SK-N-SH (cell line): ENCODE results near the gene GUCY2F. TPM values are rescaled to one million over a fixed set of nuclear protein-coding genes. Genes with fewer than 3 reads are reported as not detected.

ENCODE experiments used
- CTCF ChIA-PET: fragments of 300-600, 350-600 bp; formaldehyde crosslinking; extraction: SDS; loops from one replicate; lab custom pipeline; 2021; lab: Yijun Ruan, JAX
- POLR2A ChIA-PET: fragments of 350-600 bp; sonication (Branson Sonifier 250); formaldehyde crosslinking; extraction: SDS; loops from one replicate; lab custom pipeline; 2020; ENCODE audit warnings: antibody characterized with exemption, inconsistent platforms; lab: Yijun Ruan, JAX
- DNase-seq: peaks from one replicate; pipeline ENCODE4 v3.0.0; 2012
- H2AFZ ChIP-seq: fragments of 200-600 bp; sonication (generic); 2 replicates; pipeline ENCODE4 v1.8.1; 2016; ENCODE audit warnings: antibody characterized with exemption, mild to moderate bottlenecking, low read depth
- H3F3A ChIP-seq: fragments of 200-600 bp; sonication (generic); replicated peaks from 2 replicates; pipeline ENCODE3; 2016; ENCODE audit warnings: antibody characterized with exemption, mild to moderate bottlenecking; ENCODE audit not compliant: insufficient read depth
- H3K27ac ChIP-seq, 2 experiments: fragments of 200-500 bp in 1 of 2; fragments of 200-600 bp in 1 of 2; sonication (Bioruptor generic) in 1 of 2; sonication (generic), shearing (Covaris generic) in 1 of 2; 2 replicates each; pipeline versions ENCODE4 v1.5.1 to v1.6.1; 2014 to 2016; ENCODE audit warnings: low read depth in 2 of 2, inconsistent platforms in 1 of 2, low read length in 1 of 2, mild to moderate bottlenecking in 1 of 2, mixed read lengths in 1 of 2
- H3K27me3 ChIP-seq: fragments of 200-600 bp; sonication (generic), shearing (Covaris generic); 2 replicates; pipeline ENCODE4 v1.6.1; 2016; ENCODE audit warnings: mixed run types; ENCODE audit not compliant: insufficient read depth
- H3K36me3 ChIP-seq, 2 experiments: fragments of 200-500 bp in 1 of 2; fragments of 200-600 bp in 1 of 2; sonication (Bioruptor generic) in 1 of 2; sonication (generic) in 1 of 2; replicated peaks in 1 of 2; 2 replicates each; pipeline versions ENCODE3 to v1.5.1; 2014 to 2016; ENCODE audit warnings: low read length in 1 of 2, mild to moderate bottlenecking in 1 of 2; ENCODE audit not compliant: insufficient read depth in 2 of 2, control insufficient read depth in 1 of 2
- H3K4me1 ChIP-seq, 2 experiments: fragments of 200-500 bp in 1 of 2; fragments of 200-600 bp in 1 of 2; sonication (Bioruptor generic) in 1 of 2; sonication (generic), shearing (Covaris generic) in 1 of 2; 2 replicates each; pipeline versions ENCODE4 v1.5.1 to v1.6.1; 2014 to 2016; ENCODE audit warnings: low read depth in 1 of 2, low read length in 1 of 2, mixed run types in 1 of 2; ENCODE audit not compliant: insufficient read depth in 2 of 2, control insufficient read depth in 1 of 2
- H3K4me2 ChIP-seq: fragments of 200-600 bp; sonication (generic), shearing (Covaris generic); 2 replicates; pipeline ENCODE4 v1.6.1; 2017; ENCODE audit warnings: mixed run types
- H3K4me3 ChIP-seq, 2 experiments: fragments of 200-500 bp in 1 of 2; fragments of 200-600 bp in 1 of 2; sonication (Bioruptor generic) in 1 of 2; sonication (generic), shearing (Covaris generic) in 1 of 2; 2 replicates each; pipeline versions ENCODE4 v1.5.1 to v1.8.1; 2014 to 2016; ENCODE audit warnings: low read depth in 2 of 2, inconsistent platforms in 1 of 2, low read length in 1 of 2, mild to moderate bottlenecking in 1 of 2, mixed read lengths in 1 of 2, moderate library complexity in 1 of 2
- H3K79me2 ChIP-seq: fragments of 200-600 bp; sonication (generic); 2 replicates; pipeline ENCODE4 v1.8.1; 2017; ENCODE audit warnings: mild to moderate bottlenecking; ENCODE audit not compliant: insufficient read depth
- H3K9ac ChIP-seq: fragments of 200-600 bp; sonication (generic); 2 replicates; pipeline ENCODE4 v1.6.1; 2017; ENCODE audit warnings: mixed run types
- H3K9me2 ChIP-seq: fragments of 200-600 bp; sonication (generic); 2 replicates; pipeline ENCODE4 v1.6.1; 2017; ENCODE audit warnings: mixed run types
- H3K9me3 ChIP-seq: fragments of 200-600 bp; sonication (generic); 2 replicates; pipeline ENCODE4 v1.6.1; 2017; ENCODE audit warnings: mixed run types, mild to moderate bottlenecking, moderate library complexity
- H4K20me1 ChIP-seq: fragments of 200-600 bp; sonication (generic); 2 replicates; pipeline ENCODE4 v1.6.1; 2017; ENCODE audit warnings: mild to moderate bottlenecking, mixed run types; ENCODE audit not compliant: insufficient read depth
- CHD2 ChIP-seq: fragments of 150-350 bp; IDR thresholded peaks from 2 replicates; pipeline ENCODE4 v1.6.1; 2018; ENCODE audit warnings: low read length; ENCODE audit not compliant: partially characterized antibody
- EP300 ChIP-seq, 2 experiments: IDR thresholded peaks; 2 replicates each; pipeline versions ENCODE4 v1.4.0 to v1.6.1; 2012; ENCODE audit warnings: borderline replicate concordance in 1 of 2, low read depth in 1 of 2, low read length in 1 of 2
- FOXJ3 ChIP-seq: sonication (generic); formaldehyde crosslinking; IDR thresholded peaks from 2 replicates; pipeline ENCODE4 v1.5.1; 2020; ENCODE audit warnings: mild to moderate bottlenecking, missing genetic modification reagents
- NFIC ChIP-seq: IDR thresholded peaks from 2 replicates; pipeline ENCODE4 v1.4.0; 2012; ENCODE audit warnings: borderline replicate concordance
- NRF1 ChIP-seq: IDR thresholded peaks from 2 replicates; pipeline ENCODE4 v1.6.1; 2012; ENCODE audit warnings: low read depth, mild to moderate bottlenecking, low read length
- RCOR1 ChIP-seq: fragments of 150-350 bp; IDR thresholded peaks from 2 replicates; pipeline ENCODE4 v1.6.1; 2017; ENCODE audit warnings: antibody characterized with exemption, low read length
- RFX5 ChIP-seq: IDR thresholded peaks from 2 replicates; pipeline ENCODE4 v1.6.1; 2012; ENCODE audit warnings: mild to moderate bottlenecking, improper control_type of control experiment, low read length
- SIN3A ChIP-seq: IDR thresholded peaks from 2 replicates; pipeline ENCODE4 v1.6.1; 2012; ENCODE audit warnings: low read depth, mild to moderate bottlenecking, low read length, moderate library complexity, borderline replicate concordance
- YY1 ChIP-seq: IDR thresholded peaks from 2 replicates; pipeline ENCODE4 v1.4.0; 2012; ENCODE audit warnings: low read depth, mild to moderate bottlenecking
- WGBS: methylation state at CpG from one replicate; pipeline ENCODE4 v1.1.6; 2017; ENCODE audit warnings: low lambda C conversion rate; 5-methylcytosine and 5-hydroxymethylcytosine counted together
- polyA plus RNA-seq, 3 experiments: library from polyadenylated mRNA; depleted of rRNA; stranded (reverse); fragments of >200 nt; gene quantifications; 2 replicates each; pipeline ENCODE4 v1.2.3, GENCODE V29; 2012
- TF ChIP-seq, protein P1 (sequence below): fragments of 200-600 bp; sonication (generic); IDR thresholded peaks from 2 replicates; pipeline ENCODE4 v1.6.1; 2017; ENCODE audit warnings: antibody characterized with exemption, mild to moderate bottlenecking, moderate library complexity

Gene GUCY2F
- polyA plus RNA-seq, 1 of the 3 experiments (the other 2 are of a cell fraction) = not detected

DNA sequence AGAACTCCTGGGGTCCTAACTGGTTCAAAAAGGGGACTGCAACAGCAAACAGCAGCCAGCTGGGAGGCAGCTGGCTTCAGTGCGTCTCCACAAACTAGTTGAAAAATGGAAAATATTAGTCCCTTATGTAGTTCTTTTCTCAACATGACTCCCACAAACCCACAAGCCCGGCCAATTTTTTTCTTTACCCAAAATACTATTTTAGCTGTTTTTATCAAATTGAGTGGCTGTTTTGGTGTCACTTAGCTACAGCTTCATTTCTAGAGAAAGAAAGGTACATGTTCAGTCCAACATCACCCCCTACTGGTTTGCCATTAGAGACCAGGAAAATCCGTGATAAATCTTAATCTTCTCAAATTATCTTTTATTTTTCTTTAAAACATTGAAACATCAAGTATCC lies 97.2 kb downstream of the GUCY2F start (continued):
- TF ChIP-seq CHD2 (no peak), NFIC (no peak), RFX5 (no peak), SIN3A (no peak), YY1 (no peak)

DNA sequence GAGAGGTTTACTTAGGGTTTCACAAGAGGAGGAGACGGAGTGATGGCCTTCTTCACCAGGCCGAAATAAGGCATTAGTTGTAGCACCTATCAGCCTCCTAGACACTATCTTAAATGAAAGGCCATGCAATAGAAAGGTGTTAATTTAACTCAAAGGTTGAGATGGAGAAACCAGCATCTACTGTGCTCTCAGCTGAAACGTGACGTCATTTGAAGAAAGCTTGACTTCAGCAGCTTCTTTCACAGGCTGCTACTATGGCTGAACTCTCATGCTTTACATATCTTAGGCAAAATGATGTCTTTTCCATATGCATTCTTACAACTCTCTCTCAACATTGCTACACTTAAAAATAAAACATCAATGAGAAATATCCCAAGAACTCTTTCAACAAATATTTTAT lies 99.6 kb downstream of the GUCY2F start:
- no peak overlapping the region for H3K4me3 ChIP-seq
- H3K79me2 ChIP-seq = no peaks in the 10 kb centered on the region
- H3K27ac ChIP-seq = no peak overlapping the region
- no peaks in the 10 kb centered on the region for H3K9me2 ChIP-seq
- no peak for DNase-seq
- ChIA-PET POLR2A (no interaction called here), CTCF (interaction anchor here (1.5 kb wide), 1 partner anchor 14 kb away, joined by 3 read pairs; no protein-coding TSS in a partner anchor)
- no peak overlapping the region for H3K9ac ChIP-seq
- TF ChIP-seq NRF1 (no peak), EP300 (IDR thresholded peaks at IDR 0.05; ENCODE audit: borderline replicate concordance in 1 of 2, low read depth in 1 of 2, low read length in 1 of 2) (no peak), RFX5 (no peak), FOXJ3 (CRISPR knock-in tag) (no peak), RCOR1 (no peak)
- TF ChIP-seq, protein P1, sequence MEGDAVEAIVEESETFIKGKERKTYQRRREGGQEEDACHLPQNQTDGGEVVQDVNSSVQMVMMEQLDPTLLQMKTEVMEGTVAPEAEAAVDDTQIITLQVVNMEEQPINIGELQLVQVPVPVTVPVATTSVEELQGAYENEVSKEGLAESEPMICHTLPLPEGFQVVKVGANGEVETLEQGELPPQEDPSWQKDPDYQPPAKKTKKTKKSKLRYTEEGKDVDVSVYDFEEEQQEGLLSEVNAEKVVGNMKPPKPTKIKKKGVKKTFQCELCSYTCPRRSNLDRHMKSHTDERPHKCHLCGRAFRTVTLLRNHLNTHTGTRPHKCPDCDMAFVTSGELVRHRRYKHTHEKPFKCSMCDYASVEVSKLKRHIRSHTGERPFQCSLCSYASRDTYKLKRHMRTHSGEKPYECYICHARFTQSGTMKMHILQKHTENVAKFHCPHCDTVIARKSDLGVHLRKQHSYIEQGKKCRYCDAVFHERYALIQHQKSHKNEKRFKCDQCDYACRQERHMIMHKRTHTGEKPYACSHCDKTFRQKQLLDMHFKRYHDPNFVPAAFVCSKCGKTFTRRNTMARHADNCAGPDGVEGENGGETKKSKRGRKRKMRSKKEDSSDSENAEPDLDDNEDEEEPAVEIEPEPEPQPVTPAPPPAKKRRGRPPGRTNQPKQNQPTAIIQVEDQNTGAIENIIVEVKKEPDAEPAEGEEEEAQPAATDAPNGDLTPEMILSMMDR = no peak
- 2% methylated on average over 4 of the region's 4 CpGs for WGBS
- no peaks in the 10 kb centered on the region for H3K36me3 ChIP-seq
- no peaks in the 10 kb centered on the region for H3K4me1 ChIP-seq
- H3K9me3 ChIP-seq = no peaks in the 10 kb centered on the region
- no peak overlapping the region for H2AFZ ChIP-seq
- no peak overlapping the region for H3K4me2 ChIP-seq
- H4K20me1 ChIP-seq = no peaks in the 10 kb centered on the region
- H3F3A ChIP-seq = no peaks in the 10 kb centered on the region
- H3K27me3 ChIP-seq = peaks cover 23% of the 10 kb centered on the region; the same call in 1 of the 2 replicates

DNA sequence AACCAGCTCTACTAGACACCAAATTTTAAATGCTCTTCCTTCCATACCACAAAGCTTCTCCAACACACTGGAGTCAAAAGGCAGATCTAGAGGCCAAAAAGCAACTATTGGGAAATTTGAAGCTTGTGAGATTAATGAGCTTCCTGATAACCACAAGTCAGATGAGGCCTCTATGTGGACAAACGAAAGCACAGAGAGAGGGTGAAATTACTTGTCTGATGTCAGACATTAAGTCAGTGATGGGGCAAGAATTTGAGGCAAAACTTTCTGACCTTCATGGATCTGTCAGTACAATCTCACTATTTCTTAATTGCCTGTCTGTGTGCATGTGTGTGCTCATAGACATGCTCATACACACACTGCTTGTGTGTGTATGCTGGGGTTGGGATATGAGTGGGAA lies 103.6 kb downstream of the GUCY2F start:
- Histone ChIP-seq H3K4me2 (no peak overlapping the region), H4K20me1 (no peaks in the 10 kb centered on the region), H3K4me1 (no peaks in the 10 kb centered on the region), H3K4me3 (no peak overlapping the region), H2AFZ (no peak overlapping the region), H3K9ac (no peak overlapping the region), H3K9me2 (no peaks in the 10 kb centered on the region), H3K36me3 (no peaks in the 10 kb centered on the region), H3K79me2 (no peaks in the 10 kb centered on the region), H3K27ac (no peak overlapping the region), H3F3A (no peaks in the 10 kb centered on the region), H3K27me3 (peaks cover 23% of the 10 kb centered on the region; the same call in 1 of the 2 replicates), H3K9me3 (no peaks in the 10 kb centered on the region)
- DNase-seq = no peak
- WGBS = 0% methylated on average over 1 of the region's 1 CpG
- TF ChIP-seq, protein P1 = no peak
- no peak for TF ChIP-seq SIN3A
- CTCF ChIA-PET = no interaction called here
- POLR2A ChIA-PET = no interaction called here
